LNCaP clone FGC (cell line): ENCODE results near the gene DKKL1.
"Not testable (repeated sequence)": the region's sequence is repeated elsewhere in the genome, so short reads cannot be mapped to it uniquely, and the experiment has no call there.

Experiments used
- DNase-seq: peaks from one replicate; pipeline ENCODE4 v3.0.0-alpha.2; 2011; ENCODE audit warnings: low read depth
- H3K4me3 ChIP-seq: 2 replicates; pipeline ENCODE4 v1.5.1; 2011; ENCODE audit warnings: mild to moderate bottlenecking, low read depth, low read length, control low read depth
- TF ChIP-seq, protein P1 (sequence below): IDR thresholded peaks from 2 replicates; pipeline ENCODE4 v1.5.1; 2012; ENCODE audit warnings: mild to moderate bottlenecking; ENCODE audit not compliant: control insufficient read depth, insufficient read depth; ENCODE audit errors: extremely low read depth

DKKL1 gene

GRCh38 chr19:49366110-49366509 is 2.4 kb downstream of the DKKL1 start:
- no peak for DNase-seq
- no peak overlapping the region for H3K4me3 ChIP-seq
- TF ChIP-seq, protein P1, sequence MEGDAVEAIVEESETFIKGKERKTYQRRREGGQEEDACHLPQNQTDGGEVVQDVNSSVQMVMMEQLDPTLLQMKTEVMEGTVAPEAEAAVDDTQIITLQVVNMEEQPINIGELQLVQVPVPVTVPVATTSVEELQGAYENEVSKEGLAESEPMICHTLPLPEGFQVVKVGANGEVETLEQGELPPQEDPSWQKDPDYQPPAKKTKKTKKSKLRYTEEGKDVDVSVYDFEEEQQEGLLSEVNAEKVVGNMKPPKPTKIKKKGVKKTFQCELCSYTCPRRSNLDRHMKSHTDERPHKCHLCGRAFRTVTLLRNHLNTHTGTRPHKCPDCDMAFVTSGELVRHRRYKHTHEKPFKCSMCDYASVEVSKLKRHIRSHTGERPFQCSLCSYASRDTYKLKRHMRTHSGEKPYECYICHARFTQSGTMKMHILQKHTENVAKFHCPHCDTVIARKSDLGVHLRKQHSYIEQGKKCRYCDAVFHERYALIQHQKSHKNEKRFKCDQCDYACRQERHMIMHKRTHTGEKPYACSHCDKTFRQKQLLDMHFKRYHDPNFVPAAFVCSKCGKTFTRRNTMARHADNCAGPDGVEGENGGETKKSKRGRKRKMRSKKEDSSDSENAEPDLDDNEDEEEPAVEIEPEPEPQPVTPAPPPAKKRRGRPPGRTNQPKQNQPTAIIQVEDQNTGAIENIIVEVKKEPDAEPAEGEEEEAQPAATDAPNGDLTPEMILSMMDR, result no peak

DNA sequence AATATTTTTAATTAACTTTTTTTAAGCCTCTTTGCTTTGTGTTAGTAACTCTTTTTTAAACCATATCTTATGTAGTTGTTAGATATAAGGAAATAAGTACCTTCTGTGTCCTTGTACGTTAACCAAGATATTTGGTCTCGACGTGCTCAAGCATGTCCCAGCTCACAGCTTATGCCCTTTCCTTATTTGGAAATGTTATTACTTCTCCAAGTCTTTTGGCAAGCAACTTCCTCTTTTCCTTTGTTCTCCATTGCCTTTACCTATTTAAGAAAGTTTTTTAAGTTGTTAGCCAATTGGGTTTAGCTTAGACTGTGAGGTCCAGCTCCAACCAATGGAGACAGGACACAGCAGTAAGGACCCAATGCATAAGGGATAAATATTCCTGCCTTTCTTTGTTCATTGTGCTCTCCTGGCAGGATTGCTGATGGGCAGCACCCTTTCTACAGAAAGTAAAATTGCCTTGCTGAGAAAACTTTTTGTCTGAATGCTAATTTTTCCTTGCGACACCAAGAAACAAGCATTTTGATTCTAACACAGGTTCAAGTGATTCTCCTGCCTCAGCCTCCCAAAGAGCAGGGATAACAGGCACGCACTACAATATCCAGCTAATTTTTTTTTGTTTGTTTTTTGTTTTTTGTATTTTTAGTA is 5.2 kb downstream of the DKKL1 start:
- no peak for DNase-seq
- TF ChIP-seq, protein P1, result no peak
- H3K4me3 ChIP-seq, result no peak overlapping the region

DNA sequence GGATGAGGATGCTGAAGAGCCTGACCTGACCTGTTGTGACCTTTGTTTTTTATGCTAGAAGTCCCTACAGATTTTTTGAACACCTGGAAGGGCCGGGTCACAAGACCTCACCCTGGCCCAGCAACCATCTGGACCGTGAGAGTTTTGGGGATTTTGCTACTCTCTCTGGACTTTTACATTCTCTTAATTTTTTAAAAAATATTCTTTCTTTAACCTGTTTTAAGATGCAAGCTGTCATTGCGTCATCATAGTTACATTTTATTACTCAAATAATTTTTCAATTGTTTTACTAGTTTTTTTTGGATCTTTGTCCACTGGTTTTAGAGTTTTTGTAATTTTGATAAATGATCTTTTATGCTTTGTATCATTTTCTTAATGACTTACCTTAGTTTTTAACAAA is 7.5 kb downstream of the DKKL1 start:
- no peak for DNase-seq
- TF ChIP-seq, protein P1, result no peak
- no peak overlapping the region for H3K4me3 ChIP-seq

- not testable (repeated sequence) for H3K4me3 ChIP-seq, DNase-seq
Observed at GRCh38 chr19:49373174-49373573, 9.5 kb downstream of the DKKL1 start.

DNA sequence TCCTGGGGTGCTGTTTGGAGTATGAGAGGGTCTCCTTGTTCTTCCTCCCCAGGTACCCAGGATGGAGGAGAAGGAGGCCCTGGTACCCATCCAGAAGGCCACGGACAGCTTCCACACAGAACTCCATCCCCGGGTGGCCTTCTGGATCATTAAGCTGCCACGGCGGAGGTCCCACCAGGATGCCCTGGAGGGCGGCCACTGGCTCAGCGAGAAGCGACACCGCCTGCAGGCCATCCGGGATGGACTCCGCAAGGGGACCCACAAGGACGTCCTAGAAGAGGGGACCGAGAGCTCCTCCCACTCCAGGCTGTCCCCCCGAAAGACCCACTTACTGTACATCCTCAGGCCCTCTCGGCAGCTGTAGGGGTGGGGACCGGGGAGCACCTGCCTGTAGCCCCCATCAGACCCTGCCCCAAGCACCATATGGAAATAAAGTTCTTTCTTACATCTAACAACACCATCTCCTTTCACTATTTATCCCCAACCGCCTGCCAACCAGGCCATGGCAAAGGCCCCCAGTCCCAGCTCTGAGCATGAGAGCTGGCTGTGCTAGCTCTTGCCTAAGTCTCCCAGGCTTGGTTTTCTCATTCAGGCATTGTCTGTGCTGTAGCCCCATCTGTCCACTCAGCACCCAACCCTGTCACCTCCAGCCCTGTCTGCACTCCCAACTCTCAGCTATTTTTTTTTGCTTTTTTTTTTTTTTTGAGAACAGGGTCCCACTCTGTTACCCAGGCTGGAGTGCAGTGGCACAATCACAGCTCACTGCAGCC is 11.2 kb downstream of the DKKL1 start:
- DNase-seq, result no peak
- no peak overlapping the region for H3K4me3 ChIP-seq
- TF ChIP-seq, protein P1, result no peak

- TF ChIP-seq, protein P1, result no peak
- H3K4me3 ChIP-seq, result no peak overlapping the region
- no peak for DNase-seq
Observed at GRCh38 chr19:49378512-49378911, 14.8 kb downstream of the DKKL1 start.

- TF ChIP-seq, protein P1, result no peak
- no peak overlapping the region for H3K4me3 ChIP-seq
- DNase-seq, result no peak
Observed at GRCh38 chr19:49380391-49380790, 16.7 kb downstream of the DKKL1 start.
